Measurements from ENCODE around the gene EIF4A2. TPM values are rescaled to one million over a fixed set of nuclear protein-coding genes. Genes with fewer than 3 reads are reported as not detected.
A peak's percentile ranks its signal among the peaks of the same experiment; 100 is the strongest.

The EIF4A2 gene
- total and polyA plus RNA-seq, 2 of the 13 experiments (the other 11 are each of a cell fraction or from before 2014, with no cell fraction given) = 480 to 596 TPM

DNA sequence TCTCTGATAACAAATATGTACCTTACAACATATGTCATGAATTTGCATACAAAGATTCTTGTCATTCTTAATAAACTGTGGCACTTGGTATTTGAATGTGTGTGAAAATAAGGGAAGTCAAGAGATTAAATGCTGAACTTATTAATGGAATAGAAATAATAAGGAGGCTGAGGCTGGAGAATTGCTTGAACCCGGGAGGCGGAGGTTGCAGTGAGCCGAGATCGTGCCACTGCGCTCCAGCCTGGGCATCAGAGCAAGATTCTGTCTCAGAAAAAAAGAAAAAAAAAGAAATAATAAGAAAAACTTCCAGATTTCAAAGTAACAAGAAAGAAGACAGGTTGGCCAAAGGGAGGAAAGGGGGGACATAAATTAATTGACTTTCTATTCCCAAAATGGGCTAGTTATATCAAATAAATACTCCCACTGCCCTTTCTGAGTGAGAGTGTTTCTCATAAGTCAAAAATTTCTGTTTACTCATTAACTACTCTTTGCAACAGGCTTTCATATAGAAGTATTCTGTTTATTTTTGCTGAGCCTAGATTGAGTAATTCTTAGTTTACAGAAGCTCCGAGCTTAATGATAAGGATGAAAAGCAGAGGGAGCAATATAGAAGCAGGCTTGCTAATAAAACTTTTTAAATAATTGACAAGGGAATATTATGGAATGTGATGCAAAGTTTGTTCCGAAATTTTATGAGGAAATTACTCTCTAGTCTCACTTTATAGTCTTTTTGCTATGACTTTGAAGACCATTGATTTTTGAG is 40.6 kb upstream of the EIF4A2 start (continued):
- TF ChIP-seq PPARG (CRISPR knock-in tag; conservative IDR thresholded peaks at IDR 0.05) = peak; percentile 32; the same call in 1 of the 2 replicates
- TF ChIP-seq, protein P1, sequence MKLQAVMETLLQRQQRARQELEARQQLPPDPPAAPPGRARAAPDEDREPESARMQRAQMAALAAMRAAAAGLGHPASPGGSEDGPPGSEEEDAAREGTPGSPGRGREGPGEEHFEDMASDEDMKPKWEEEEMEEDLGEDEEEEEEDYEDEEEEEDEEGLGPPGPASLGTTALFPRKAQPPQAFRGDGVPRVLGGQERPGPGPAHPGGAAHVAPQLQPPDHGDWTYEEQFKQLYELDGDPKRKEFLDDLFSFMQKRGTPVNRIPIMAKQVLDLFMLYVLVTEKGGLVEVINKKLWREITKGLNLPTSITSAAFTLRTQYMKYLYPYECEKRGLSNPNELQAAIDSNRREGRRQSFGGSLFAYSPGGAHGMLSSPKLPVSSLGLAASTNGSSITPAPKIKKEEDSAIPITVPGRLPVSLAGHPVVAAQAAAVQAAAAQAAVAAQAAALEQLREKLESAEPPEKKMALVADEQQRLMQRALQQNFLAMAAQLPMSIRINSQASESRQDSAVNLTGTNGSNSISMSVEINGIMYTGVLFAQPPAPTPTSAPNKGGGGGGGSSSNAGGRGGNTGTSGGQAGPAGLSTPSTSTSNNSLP (IDR thresholded peaks at IDR 0.05; ENCODE audit: low read depth, low read length) = peak; percentile 94
- TF ChIP-seq, protein P2, sequence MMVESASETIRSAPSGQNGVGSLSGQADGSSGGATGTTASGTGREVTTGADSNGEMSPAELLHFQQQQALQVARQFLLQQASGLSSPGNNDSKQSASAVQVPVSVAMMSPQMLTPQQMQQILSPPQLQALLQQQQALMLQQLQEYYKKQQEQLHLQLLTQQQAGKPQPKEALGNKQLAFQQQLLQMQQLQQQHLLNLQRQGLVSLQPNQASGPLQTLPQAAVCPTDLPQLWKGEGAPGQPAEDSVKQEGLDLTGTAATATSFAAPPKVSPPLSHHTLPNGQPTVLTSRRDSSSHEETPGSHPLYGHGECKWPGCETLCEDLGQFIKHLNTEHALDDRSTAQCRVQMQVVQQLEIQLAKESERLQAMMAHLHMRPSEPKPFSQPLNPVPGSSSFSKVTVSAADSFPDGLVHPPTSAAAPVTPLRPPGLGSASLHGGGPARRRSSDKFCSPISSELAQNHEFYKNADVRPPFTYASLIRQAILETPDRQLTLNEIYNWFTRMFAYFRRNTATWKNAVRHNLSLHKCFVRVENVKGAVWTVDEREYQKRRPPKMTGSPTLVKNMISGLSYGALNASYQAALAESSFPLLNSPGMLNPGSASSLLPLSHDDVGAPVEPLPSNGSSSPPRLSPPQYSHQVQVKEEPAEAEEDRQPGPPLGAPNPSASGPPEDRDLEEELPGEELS (CRISPR knock-in tag; IDR thresholded peaks at IDR 0.05) = peak; percentile 74
- TF ChIP-seq PHF5A (CRISPR knock-in tag; IDR thresholded peaks at IDR 0.05; ENCODE audit: low read depth, unreplicated experiment) = no peak
- no peak for TF ChIP-seq REXO4 (CRISPR knock-in tag; IDR thresholded peaks at IDR 0.05; ENCODE audit: borderline replicate concordance)
- TF ChIP-seq, protein P3, sequence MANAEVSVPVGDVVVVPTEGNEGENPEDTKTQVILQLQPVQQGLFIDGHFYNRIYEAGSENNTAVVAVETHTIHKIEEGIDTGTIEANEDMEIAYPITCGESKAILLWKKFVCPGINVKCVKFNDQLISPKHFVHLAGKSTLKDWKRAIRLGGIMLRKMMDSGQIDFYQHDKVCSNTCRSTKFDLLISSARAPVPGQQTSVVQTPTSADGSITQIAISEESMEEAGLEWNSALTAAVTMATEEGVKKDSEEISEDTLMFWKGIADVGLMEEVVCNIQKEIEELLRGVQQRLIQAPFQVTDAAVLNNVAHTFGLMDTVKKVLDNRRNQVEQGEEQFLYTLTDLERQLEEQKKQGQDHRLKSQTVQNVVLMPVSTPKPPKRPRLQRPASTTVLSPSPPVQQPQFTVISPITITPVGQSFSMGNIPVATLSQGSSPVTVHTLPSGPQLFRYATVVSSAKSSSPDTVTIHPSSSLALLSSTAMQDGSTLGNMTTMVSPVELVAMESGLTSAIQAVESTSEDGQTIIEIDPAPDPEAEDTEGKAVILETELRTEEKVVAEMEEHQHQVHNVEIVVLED (CRISPR knock-in tag; IDR thresholded peaks at IDR 0.05; ENCODE audit: borderline replicate concordance) = no peak
- TF ChIP-seq ZNF776 (CRISPR knock-in tag; IDR thresholded peaks at IDR 0.05) = no peak
- TF ChIP-seq SMYD3 (CRISPR knock-in tag; IDR thresholded peaks at IDR 0.05) = no peak
- no peak; the same call in 1 of the 2 replicates for TF ChIP-seq THAP11 (CRISPR knock-in tag; IDR thresholded peaks at IDR 0.05)
- no peak for TF ChIP-seq SOX6 (IDR thresholded peaks at IDR 0.05)
- peak; percentile 2; the same call in 1 of the 2 replicates for TF ChIP-seq SOX6 (CRISPR knock-in tag; IDR thresholded peaks at IDR 0.05)
- TF ChIP-seq, protein P4, sequence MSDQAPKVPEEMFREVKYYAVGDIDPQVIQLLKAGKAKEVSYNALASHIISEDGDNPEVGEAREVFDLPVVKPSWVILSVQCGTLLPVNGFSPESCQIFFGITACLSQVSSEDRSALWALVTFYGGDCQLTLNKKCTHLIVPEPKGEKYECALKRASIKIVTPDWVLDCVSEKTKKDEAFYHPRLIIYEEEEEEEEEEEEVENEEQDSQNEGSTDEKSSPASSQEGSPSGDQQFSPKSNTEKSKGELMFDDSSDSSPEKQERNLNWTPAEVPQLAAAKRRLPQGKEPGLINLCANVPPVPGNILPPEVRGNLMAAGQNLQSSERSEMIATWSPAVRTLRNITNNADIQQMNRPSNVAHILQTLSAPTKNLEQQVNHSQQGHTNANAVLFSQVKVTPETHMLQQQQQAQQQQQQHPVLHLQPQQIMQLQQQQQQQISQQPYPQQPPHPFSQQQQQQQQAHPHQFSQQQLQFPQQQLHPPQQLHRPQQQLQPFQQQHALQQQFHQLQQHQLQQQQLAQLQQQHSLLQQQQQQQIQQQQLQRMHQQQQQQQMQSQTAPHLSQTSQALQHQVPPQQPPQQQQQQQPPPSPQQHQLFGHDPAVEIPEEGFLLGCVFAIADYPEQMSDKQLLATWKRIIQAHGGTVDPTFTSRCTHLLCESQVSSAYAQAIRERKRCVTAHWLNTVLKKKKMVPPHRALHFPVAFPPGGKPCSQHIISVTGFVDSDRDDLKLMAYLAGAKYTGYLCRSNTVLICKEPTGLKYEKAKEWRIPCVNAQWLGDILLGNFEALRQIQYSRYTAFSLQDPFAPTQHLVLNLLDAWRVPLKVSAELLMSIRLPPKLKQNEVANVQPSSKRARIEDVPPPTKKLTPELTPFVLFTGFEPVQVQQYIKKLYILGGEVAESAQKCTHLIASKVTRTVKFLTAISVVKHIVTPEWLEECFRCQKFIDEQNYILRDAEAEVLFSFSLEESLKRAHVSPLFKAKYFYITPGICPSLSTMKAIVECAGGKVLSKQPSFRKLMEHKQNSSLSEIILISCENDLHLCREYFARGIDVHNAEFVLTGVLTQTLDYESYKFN (CRISPR knock-in tag; conservative IDR thresholded peaks at IDR 0.05) = peak; percentile 86
- peak; percentile 68; the same call in 1 of the 2 replicates for TF ChIP-seq SOX5 (CRISPR knock-in tag; IDR thresholded peaks at IDR 0.05; ENCODE audit: borderline replicate concordance)
- TF ChIP-seq KLF13 (CRISPR knock-in tag; IDR thresholded peaks at IDR 0.05) = no peak
- TF ChIP-seq REPIN1 (CRISPR knock-in tag; IDR thresholded peaks at IDR 0.05; ENCODE audit: borderline replicate concordance, low read depth) = no peak
- TF ChIP-seq HES4 (CRISPR knock-in tag; IDR thresholded peaks at IDR 0.05; ENCODE audit: borderline replicate concordance) = no peak
- no peak for TF ChIP-seq ZBTB1 (CRISPR knock-in tag; IDR thresholded peaks at IDR 0.05; ENCODE audit: borderline replicate concordance)
- no peak for TF ChIP-seq ZNF598 (CRISPR knock-in tag; IDR thresholded peaks at IDR 0.05; ENCODE audit: borderline replicate concordance)
- 0 out of 2 replicates have a peak, but pooled peaks have one; percentile 10 for TF ChIP-seq ZFP82 (CRISPR knock-in tag; IDR thresholded peaks at IDR 0.05; ENCODE audit: borderline replicate concordance)
- TF ChIP-seq FOXA3 (CRISPR knock-in tag; IDR thresholded peaks at IDR 0.05) = peak; percentile 90
- TF ChIP-seq RFXAP (CRISPR knock-in tag; IDR thresholded peaks at IDR 0.05; ENCODE audit: borderline replicate concordance) = no peak
